Vein endothelial cell (primary cell): ENCODE measurements around the gene ZC3H12D. TPM values are rescaled to one million over a fixed set of nuclear protein-coding genes. Genes with fewer than 3 reads are reported as not detected.

Source experiments
- small RNA-seq: library from RNA; depleted of rRNA; stranded (forward); fragments of <200 nt; gene quantifications from one replicate; pipeline ENCODE3, GENCODE V24; 2012
- total RNA-seq: library from RNA; depleted of rRNA; stranded (reverse); fragments of >200 nt; gene quantifications from 2 replicates; pipeline ENCODE4 v1.2.3, GENCODE V29; 2012

The ZC3H12D gene
- total RNA-seq: under 0.01 TPM in 1 of 2 replicates, not detected in the other

GRCh38 chr6:149484733-149485700 lies at the start of gene ZC3H12D:
ZC3H12D (minus strand) TSS chr6:149485014; CDS start chr6:149474543, 10,471 bp downstream.

GRCh38 chr6:149400050-149400449 lies 84.8 kb downstream of the ZC3H12D start, which contains the start of gene SUMO4:
SUMO4 (plus strand) TSS chr6:149400262; CDS start chr6:149400392, 130 bp downstream.

Small RNAs within 50 kb of the gene (small RNA-seq; reads per million reads assigned to genes)
- gene RNU7-3P: not detected

Other genes with a start within 250 kb of the ZC3H12D start
- gene TAB2, start 167.3 kb downstream of the ZC3H12D start, total RNA-seq: 24.2 and 26.4 TPM in 2 replicates
- 0.65 and 2.4 TPM in 2 replicates for gene SUMO4, start 84.8 kb downstream of the ZC3H12D start, total RNA-seq
- gene PPIL4, start 61.0 kb upstream of the ZC3H12D start, total RNA-seq: 27.1 and 32.8 TPM in 2 replicates
- 40.8 and 48.0 TPM in 2 replicates for gene GINM1, start 81.4 kb upstream of the ZC3H12D start, total RNA-seq
- 16.3 and 27.7 TPM in 2 replicates for gene KATNA1, start 163.7 kb upstream of the ZC3H12D start, total RNA-seq
- 26.8 and 27.4 TPM in 2 replicates for gene LATS1, start 233.1 kb upstream of the ZC3H12D start, total RNA-seq